Inferior parietal cortex (tissue), 1 donor: ENCODE data around the gene ERBB4.
"Not testable (repeated sequence)": the region's sequence is repeated elsewhere in the genome, so short reads cannot be mapped to it uniquely, and the experiment has no call there.

Experiments
- DNase-seq: peaks from one replicate; pipeline ENCODE4 v3.0.0-alpha.2; 2016; ENCODE audit errors: extremely low spot score

Gene ERBB4

GRCh38 chr2:212226114-212226513 is 312.5 kb downstream of the ERBB4 start:
- DNase-seq: no peak

GRCh38 chr2:212223696-212224095 is 314.9 kb downstream of the ERBB4 start:
- DNase-seq: no peak

DNA sequence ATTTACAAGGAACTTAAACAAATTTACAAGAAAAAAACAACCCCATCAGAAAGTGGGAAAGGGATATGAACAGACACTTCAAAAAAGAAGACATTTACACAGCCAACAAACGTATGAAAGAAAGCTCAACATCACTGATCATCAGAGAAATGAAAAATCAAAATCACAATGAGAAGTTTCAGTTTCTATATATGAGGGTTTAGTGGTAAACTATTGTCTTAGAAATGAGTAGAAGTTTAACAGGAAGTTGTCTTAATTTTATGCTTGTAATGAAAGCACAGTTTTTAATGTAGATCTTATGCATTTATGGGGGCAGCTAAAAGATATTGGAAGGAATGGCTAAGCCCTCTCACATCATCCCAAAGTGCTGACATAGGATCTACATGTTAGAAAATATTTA is 325.4 kb downstream of the ERBB4 start:
- DNase-seq: no peak

DNA sequence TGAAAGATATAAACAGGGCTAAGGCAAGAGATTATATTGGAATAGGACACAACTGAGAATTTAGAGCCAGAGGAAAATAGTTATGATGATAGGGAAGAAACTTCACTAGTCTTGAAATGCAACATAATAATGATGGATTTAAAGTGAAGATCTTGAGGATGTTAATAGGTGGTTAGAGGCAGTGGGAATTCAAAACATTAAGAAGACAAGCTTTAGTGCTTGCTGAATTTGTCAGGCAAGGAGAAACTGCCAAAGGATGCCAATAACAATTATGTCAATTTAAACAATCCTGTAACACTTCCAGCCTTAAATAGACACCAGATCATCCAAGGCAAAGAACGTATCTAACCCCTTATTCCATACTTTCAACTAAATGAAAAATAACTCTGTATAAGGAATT is 330.1 kb downstream of the ERBB4 start:
- DNase-seq: no peak

- DNase-seq: no peak
These were observed 340.8 kb downstream of the ERBB4 start for GRCh38 chr2:212197776-212198175.

GRCh38 chr2:212195626-212196025 is 343.0 kb downstream of the ERBB4 start:
- DNase-seq: no peak

DNA sequence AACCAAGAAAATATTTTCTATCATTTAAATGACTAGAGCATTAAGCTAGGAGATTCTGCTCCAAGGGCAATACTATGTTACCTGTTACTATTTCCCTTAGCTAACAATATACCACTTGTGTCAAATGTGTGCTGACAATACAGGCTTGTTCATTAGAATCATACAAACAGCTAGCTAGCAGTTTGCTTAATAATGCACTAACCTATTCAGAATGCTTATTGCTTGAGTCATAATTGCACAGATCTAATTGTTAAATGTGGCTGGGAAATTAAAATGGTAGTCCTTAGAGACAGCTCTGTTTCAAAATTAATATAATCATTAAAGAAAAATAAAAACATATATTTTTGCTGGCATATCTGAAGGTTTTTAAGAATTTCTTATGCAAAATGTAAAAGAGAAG is 344.2 kb downstream of the ERBB4 start:
- DNase-seq: no peak

- DNase-seq: no peak
These were observed 344.8 kb downstream of the ERBB4 start for GRCh38 chr2:212193803-212194202.

DNA sequence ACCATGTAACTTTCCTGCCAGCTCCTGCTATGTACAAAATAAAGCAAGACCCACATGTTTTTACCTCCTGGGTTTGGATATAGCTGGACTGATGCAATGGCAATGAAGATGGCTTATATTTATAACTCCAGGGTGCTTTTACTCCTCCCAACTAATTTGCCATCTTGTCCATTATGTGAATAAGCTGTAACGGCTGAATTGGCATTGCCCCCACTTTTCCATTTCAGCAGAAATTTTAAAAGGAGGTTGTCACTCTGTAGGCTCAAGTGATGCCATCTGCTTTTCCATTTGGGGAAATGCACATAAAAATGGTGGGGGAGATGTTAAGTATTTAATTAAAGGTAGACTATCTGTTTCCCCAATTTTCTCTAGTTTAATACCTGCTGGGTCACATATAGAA is 345.5 kb downstream of the ERBB4 start:
- DNase-seq: no peak

DNA sequence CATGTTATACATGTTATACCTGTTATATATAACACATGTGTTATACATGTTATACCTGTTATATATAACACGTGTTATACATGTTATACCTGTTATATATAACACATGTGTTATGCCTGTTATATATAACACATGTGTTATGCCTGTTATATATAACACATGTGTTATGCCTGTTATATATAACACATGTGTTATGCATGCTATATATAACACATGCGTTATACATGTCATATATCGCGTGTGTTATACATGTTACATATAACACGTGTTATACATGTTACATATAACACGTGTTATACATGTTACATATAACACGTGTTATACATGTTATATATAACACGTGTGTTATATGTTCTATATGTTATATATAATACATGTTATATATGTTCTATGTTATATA is 347.2 kb downstream of the ERBB4 start:
- DNase-seq: not testable (repeated sequence)

DNA sequence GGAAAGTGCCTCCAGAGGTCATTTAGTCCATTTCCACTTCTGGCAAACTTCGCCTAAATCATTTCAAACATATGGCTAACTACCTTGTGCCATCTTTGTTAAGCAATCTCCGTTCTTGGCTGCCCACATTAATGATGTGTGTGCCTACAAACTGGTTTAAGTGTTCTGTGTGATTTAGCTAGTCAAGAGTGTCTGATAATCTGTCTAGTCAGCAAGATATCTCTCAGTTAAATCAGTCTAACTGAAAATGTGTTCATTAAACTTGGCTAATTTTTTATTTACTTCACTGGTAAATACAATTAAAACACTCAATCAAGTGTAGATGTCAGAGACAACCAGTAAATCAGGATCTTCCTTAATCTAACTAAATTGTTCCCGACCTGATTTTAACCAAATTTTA is 352.4 kb downstream of the ERBB4 start:
- DNase-seq: no peak

DNA sequence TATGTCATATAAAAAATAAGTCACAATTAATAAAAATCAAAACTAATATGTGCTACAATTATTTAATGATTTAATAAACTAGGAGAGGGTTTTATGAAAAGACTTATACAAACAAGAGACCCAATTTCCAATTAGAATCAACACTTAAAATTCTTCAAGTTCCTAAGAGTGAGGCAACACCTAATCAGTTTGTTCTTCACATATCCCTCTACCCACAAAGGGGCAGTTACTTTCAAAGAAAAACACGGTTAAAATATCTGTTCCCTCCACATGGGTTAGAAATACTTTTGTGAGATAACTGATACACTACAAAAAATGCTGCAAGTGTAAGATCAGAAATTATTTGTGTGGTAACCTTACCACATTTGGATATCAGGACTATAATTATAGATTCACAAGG is 357.0 kb downstream of the ERBB4 start:
- no peak for DNase-seq

GRCh38 chr2:212180408-212181083 is 358.1 kb downstream of the ERBB4 start:
- DNase-seq: no peak

GRCh38 chr2:212177724-212178123 is 360.9 kb downstream of the ERBB4 start:
- DNase-seq: no peak

GRCh38 chr2:212176151-212176550 is 362.5 kb downstream of the ERBB4 start:
- no peak for DNase-seq

DNA sequence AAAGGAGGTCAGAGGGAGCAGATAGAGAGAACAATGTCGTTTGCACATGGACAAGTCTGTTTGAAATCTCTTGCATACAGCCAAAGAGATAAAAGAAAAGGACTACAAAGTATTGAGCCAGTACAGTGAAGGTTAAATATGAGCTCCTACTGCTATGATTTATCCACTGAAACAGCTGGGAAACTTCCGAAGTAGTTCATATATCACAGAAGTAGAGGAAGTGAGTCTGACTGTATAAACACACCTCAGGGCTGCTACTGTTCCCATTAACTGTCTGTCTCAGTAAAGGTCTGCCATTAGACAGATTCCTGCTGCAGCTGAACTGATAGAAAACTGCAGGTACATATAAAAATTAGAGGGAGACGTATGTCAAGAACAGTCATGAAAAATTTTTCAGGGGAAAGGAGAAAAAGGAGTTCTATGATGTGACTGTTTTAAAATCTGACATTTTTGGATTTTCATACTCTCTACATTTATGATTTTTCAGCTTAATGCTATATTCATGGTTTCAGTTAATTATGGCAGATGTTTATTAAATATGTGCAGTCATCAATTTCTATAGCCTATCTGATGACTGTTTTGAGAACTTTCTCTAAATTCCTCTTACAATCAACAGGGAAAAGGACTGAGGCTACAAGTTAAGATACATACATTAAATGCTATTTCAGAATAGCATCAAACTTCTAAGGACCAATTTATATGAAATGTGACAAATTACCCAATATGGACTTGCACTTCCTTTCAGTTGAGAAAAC is 364.7 kb downstream of the ERBB4 start:
- DNase-seq: no peak

- DNase-seq: no peak
These were observed 365.3 kb downstream of the ERBB4 start for GRCh38 chr2:212173331-212173730.

- no peak for DNase-seq
These were observed 368.2 kb downstream of the ERBB4 start for GRCh38 chr2:212170382-212170781.

GRCh38 chr2:212158081-212158480 is 380.5 kb downstream of the ERBB4 start:
- no peak for DNase-seq

- DNase-seq: no peak
These were observed 381.6 kb downstream of the ERBB4 start for GRCh38 chr2:212157012-212157411.

DNA sequence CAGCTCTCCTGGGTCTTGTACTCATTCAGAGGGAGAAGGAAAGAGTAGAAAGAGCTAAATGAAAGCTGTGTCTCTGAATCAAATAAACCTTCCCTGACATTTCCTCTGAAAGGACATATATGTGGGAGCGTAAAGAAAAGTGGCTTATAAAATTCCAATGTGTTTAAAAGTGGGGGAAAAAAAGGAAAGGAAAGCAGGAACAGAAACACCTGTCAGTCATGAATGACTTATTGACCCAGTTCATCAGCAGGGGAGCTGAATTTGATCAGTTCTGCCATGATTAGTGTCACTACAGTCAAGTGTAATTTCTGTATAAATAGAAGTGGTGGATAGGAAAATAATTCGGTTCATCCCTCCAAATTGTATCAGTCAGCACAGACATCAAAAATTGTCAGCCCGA is 382.5 kb downstream of the ERBB4 start:
- DNase-seq: no peak

DNA sequence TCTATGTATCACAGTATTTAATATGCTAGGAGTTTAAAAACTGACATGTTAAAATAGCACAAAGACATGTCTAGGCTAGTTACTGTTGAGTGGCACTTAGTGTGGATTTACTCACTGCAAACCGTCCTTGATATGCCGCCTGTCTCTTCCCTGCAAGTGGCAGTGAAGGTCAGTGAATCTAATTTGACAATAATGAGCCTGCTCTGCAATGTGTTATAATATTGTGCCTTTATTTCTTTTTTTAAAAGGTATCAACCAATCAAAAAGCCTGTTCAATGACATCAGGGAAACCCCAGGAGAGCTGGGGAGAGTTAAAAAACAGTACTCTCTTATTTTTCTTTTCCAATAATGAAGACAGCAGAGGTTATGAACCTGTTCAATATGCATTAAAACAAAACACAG is 384.1 kb downstream of the ERBB4 start:
- DNase-seq: no peak

DNA sequence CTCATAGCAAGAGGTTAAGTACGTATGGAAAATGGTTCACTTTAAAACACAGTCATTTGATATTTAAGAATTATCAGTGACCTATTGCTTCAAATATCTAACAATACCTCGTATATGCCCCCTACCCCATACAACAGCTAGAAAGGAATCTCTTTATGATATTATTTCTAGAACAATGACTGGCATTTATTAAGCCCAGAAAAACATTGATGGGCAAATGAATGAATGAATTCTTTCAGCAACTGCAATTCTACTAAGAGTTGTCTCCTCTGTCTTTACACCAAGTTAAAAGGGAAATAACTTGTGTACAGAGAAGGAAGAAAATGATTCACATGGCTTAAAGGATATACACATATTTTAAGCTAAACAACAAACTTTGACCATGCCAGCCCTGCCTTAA is 384.7 kb downstream of the ERBB4 start:
- DNase-seq: no peak
